NCI-H2107 treated with DMSO at 0.1 percent for 48 hours (cell line): ENCODE data around the gene WWOX.

Experiments
- DNase-seq: peaks from one replicate; lab custom pipeline; 2025; ENCODE audit not compliant: unreplicated experiment; lab: John Stamatoyannopoulos, UW

WWOX gene

DNA sequence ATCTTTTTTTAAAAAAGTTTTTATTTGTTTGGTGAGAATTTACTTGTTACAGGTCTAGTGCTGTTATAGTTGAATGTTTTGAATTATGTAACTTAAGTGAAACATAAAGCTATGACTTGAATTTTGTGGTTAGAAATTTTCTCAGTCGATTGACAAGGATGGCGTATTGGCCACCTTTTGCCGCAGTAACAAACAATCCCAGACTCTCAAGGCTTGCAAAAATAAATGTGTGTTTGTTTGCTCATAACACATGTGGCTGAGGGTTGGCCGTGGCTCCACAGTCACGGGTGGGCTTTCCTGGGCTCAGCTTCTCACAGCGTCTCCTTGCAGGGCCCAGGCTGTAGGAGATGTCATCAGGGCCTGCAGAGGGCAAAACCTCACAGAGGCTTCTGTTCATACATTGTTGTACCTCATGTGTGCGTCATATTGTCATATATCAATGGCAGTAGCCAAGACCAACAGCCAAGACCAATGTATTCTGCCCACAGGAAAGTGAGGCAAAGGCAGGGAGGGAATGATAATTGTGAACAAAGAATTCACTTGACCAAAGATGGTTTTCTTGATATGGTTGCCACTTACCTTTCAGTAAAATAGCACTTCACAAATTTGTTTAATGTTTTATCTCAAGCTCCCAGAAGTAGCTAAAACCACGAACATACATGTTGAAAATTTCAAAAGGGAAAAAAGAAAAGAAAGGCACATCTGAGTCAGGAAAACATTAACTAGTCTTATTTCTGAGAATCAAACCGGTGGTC lies 93.5 kb downstream of the WWOX start:
- no peak for DNase-seq

DNA sequence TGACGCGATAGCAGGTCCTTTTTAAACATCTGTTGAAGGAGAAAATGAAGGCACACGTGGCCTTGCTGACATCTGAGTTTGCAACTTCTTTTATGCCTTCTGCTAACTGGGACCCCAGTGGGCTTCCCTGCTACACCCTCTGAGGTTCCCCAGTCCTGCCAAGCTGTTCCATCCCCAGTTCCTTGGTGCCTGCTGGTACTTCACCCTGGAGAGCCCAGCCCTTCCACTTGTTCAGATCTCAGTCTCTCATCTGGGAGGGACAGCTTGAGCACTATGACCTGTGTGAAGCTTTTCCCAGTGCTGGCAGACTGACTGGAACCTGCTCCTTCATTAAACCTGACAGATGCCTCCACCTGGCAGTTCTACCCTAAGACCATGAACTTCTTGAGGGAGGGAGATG lies 95.5 kb downstream of the WWOX start:
- DNase-seq: no peak

DNA sequence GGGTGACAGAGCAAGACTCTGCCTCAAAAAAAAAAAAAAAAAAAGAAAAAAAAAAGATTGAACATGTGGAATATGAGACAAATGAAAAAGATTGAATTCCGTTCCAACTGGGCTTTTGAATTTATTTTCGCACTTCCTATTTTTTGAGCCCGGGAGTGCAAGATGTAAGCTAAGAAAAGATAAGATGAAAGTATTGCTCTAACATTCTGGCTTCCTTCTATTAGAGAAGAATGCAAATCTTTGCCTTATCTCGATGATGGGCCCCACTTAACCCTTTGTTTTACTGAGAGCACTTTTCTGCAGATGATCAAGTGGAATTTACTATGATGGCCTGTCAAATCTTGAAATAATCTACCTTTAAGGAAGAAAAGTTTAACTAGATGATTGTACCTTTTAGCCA lies 96.3 kb downstream of the WWOX start:
- DNase-seq: no peak

DNA sequence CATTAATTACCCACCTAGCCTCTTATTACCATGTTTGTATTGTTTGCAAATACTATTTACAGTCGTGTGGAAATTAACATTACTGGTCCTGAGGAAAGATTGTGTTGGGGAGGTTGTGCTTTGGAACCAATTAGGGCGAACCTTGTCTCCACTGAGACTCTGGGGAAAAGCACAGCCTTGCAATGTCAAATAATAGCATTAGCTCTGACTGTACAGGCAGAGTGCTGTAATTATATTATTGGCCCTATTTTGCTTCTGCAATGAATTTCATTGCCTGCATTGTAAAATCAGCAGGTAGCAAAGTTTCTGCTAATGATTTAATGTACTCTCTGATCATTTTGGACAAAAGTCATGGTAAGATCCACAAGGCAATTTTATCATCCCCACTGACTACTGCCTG lies 97.0 kb downstream of the WWOX start:
- peak; percentile 54 for DNase-seq

DNA sequence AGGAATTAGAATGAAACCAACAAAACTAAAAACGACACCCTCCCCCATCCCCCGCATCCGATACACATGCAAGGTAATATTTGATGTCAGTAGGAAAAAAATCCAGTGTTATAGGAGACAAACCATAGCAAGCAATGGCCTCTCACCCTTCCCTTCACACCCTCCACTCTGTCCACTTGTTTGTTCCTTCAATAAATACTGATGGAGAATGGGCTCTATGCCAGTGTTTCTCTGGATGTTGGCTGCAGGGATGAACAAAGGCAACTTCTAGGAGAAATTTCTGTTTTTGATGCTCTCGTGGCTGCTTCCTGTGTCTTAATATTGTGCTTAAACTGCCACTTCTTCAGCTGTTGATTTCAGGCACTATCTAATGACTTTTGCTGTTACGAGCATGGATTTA lies 98.8 kb downstream of the WWOX start:
- DNase-seq: no peak

DNA sequence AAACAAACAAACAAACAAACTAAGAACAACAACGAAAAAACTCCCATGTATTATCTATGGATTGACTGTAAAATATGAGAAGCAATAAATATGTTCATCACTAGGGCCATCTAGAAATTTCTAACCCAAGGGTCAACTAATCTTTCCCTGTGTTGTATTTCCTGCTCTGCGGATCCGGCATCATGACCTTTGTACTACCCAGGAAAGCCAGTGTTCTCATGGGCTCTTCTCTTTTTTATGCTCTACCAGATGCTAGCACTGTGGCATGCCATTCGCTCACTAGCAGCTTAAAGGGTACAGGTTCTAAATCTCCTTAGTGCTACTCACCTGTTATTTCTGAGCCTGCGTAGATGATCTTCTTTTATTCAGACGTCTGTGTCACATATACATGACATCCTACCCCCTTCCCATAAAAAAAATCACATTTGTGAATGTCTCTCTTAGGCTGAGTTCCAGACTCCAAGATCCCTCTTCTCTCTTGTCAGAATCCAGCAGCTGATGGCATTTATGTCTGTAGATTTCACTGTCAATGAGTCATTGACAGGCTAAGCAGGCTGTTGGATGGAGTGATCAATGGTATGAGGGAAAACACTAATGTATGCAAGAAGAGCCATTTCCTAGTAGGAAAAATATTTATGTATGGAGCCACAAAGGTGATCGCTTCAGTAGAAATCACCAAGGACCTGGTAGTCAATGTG lies 100.0 kb downstream of the WWOX start:
- no peak for DNase-seq

DNA sequence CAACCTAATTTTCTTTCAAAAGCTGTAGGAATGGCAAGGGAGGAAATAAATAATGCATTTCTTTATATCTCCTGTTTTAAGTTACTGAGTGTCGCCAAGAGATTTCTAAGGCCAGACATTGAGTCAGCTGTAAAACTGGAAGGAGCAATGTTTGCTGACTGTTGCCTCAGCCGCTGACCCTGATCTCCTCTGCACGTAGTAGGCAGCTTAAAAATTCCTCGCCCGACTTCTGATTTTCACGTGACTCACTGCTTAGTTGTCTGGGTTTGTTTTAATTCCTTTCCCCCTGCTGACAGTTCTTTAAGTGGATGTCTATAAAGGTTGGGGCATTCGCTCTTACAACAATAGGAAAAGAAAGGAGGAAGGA lies 100.6 kb downstream of the WWOX start:
- DNase-seq: no peak

DNA sequence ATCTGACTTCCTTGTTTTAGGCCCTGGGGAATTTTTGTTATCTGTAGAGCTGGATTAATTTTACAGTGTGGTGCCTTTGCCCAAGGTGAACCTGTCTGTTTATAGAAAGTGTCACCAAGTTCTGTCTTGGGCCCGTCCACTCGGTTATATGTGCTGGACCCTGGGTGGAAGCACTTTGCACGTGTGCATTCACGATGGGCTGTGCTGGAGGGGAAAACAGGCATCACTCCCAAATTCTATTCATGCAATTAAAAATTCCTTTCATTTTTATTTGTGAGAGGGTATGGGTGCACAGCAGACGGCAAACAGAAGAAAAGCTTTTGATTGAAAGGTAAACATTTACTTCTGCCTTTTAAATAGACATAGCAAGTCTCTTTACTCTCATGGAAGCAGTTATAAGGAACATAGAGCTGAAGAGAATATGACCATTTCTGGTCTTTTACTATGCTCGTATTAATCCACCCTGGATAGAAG lies 101.2 kb downstream of the WWOX start:
- DNase-seq: no peak

DNA sequence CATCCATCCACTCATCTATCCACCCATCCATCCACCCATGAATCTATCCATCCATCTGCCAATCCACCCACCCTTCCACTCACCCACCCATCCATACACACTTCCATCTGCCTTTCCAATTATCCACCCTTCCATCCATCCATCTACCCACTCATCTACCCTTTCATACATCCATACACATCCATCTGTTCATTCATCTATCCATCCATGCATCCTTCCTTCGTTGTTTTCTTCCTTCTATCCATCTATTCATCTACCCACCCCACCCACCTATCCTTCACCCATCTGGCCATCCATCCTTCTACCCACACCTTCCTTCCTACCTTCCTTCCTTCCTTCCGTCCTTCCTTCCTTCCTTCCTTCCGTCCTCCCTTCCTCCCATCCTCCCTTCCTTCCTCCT lies 106.1 kb downstream of the WWOX start:
- no peak for DNase-seq

DNA sequence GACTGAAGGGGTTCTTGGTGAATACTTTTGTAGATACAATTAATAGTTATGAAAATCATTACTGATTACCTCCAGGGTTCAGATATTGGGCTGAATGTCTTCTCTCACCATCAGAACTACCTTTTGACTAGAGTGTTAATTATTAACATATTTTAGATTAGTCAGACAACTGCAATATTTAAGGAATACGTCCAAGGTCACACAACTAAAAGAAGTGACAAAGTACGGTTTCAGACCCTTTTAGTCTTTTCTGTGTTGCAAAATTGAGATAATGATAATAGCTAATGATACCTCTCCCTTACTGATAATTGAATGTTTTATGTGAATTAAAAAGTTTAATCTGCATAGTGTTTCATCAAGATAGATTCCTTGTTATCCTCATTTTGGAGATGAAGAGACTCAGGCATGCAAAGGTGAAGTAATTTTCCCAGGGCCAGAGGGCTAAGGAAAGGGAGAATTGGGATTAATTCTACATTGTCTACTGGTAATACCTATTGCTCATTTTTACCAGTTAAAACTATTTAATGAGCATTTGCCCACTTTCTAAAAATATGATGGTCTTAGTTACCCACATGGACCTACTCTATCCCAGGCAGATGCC lies 107.3 kb downstream of the WWOX start:
- no peak for DNase-seq

DNA sequence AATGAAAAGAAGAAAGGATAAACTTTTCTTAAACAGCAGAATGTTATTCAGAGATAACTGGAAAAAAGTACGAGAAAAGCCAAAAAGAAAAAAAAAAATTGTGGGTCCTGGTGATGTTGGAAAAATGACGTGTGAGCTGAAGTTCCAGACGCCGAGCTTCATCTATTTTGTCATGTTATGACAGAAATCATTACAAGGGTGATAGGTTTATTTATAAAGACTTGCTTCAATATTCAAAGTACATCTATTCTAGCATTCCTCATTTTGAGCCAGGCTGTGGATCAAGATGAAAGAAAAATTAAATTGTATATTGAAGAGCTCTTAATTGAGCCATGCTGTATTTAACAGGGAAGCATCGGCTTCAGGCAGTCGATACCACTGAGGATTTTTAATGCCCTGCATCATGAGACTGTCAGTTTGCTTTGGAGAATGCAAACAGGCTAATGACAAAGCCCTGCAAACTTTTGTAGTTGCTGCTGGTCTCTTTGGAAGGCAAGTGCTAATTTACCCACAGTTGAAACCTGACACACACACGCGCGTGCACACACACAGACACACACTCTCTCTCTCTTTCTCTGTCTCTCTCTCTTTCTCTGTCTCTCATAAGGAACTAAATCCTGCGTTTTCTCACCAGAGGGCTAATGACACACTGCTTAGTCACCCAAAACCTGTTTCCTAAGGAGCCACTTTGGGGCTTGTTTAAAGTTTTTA lies 110.7 kb downstream of the WWOX start:
- no peak for DNase-seq

DNA sequence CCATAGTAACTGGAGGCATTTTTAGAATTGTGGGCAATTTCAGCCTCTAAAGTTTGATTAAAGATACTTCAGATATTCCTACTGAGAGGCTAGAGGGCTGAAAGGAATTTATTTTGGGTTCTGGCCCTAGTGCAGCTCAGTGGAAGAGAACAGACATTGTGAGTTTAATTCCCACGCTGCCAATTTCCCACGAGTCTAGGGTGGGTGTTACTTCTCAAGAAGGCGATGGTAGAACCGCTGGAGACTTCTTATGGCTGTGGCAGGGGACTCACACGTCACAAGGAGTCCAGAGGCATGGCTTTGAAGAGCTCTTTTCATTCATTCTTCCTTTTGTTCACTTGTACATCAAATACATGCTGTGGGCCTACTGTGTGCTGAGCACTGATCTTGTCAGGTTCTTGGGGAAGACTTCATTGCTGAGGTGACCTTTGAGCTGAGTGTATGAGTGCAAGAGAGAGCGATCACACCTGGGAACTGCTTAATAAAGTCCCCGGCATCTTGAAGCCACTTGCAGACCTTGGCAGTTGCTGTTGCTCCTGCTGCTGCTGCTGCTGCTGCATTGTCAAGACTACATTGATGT lies 111.7 kb downstream of the WWOX start:
- no peak for DNase-seq

DNA sequence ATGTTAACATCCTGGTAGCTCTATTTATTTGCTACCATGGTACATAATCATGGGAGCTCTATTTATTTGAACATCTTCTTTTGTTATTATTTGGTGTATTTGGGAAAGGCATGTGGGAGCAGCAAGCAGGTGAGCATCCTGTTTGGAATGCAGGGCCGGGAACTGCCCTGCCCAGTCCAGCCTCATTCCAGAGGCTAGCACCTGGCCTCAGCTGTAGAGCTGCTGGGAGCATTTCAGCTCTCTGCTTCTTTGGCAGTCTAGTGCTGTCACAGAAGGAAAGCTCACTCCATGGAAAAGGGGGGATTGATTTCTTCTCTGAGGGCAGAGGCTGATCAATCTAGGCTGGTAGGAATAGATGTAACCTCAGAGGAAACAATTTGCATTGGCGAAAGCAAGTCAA lies 112.5 kb downstream of the WWOX start:
- DNase-seq: no peak

DNA sequence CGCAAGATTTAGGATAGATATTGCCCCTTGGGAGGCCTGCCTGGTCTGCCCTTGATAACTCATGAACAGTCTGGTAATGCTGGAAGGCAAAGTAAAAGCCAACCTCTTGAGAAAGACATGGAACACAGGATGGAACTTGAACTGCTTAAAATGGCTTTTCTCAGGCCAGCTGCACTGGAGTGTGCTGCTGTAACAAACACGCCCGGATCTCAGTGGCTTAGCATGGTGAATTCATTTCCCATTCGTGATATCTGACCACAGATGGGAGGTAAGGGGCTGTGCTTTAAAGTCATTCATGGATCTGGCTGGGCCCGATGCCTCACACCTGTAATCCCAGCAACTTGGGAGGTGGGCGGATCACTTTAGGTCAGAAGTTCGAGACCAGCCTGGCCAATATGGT lies 113.2 kb downstream of the WWOX start:
- no peak for DNase-seq

DNA sequence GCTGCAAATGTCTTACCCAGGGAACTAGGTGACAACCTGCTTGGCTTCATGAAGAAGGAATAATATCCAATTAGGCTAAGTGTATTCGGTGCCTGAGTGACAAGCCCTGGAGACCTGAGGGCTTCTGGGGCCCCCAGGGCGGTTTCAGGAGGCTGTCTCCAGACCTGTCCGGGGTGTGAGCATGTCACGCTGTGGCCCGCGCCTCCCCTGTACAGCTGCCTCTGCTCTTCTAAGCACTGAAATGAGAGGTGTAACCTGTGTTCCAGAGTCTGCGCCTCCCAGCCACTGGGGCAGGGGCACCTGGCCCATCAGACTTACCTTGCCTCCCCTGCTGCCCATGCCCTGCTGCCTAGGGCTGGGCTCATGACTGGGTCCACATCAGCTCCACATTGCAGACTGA lies 114.3 kb downstream of the WWOX start:
- DNase-seq: no peak

DNA sequence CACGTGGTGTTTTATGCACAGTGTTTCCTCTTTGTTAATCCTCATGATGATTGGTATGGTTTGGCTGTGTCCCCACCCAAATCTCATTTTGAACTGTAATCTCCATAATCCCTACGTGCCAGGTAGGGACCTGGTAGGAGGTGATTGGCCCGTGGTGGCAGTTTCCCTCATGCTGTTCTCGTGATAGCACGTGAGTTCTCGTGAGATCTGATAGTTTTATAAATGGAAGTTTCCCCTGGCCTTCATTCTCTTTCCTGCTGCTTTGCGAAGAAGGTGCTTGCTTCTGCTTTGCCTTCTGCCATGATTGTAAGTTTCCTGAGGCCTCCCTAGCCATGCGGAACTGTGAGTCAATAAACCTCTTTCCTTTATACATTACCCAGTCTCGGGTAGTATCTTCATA lies 115.8 kb downstream of the WWOX start:
- no peak for DNase-seq

DNA sequence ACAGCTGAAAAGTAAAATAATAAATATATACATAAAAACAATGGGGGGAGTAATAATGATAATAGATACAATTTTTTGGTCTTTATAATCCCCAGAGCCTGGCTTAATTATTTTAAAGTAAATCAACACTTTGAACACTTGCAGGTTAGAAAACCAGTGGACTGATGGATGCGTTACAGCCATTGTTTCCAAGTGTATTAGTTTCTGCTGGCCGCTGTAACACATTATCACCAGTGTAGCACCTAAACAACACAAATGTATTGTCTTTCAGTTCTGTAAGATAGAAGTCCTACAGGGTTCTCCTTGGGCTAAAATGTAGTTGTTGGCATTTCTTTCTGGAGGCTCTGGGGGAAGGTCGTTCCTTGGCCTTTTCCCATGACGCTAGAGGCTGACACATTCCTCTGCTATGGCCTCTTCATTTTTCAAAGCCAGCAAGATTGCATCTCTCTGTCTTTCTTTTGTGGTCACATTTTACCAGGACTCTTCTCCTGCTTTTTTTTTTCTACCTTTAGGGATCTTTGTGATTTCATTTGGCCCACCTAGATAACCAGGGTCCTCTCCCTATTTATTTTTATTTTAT lies 116.8 kb downstream of the WWOX start:
- no peak for DNase-seq

DNA sequence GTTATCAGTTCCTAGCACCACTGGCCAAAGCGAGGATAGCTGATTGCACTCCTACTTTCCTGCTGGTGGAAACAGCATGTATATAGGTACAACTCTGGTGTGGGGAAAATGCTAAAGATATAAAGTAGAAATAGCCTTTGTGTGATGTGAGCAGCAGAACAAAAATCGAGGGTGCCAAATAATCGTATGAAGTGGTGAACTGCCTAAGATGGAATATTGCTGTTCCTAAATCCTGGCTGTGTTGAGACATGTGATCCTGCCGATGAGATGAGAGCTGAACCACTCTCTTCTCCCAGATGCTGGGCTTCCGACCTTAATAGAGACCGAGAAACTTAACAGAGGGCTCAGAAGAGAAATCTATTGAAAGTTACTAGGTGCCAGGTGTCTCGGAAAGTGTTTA lies 117.8 kb downstream of the WWOX start:
- no peak for DNase-seq

DNA sequence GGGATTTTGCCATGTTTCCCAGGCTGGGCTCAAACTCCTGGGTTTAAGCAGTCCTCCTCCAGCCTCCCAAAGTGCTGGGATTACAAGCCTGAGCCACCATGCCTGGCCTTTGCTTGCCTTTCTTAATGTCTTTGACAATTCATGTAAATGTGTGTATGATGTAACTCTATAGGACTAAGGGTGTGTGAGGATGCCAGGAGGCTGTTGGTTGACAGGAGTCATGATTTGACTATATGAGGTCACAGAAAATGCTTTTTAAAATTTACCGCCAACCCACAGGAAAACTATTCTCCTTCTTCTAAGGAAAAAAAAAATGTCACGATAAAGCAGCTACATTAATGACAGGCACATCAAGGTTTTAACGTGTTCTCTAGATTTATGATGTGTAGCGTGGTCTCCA lies 118.8 kb downstream of the WWOX start:
- DNase-seq: no peak

DNA sequence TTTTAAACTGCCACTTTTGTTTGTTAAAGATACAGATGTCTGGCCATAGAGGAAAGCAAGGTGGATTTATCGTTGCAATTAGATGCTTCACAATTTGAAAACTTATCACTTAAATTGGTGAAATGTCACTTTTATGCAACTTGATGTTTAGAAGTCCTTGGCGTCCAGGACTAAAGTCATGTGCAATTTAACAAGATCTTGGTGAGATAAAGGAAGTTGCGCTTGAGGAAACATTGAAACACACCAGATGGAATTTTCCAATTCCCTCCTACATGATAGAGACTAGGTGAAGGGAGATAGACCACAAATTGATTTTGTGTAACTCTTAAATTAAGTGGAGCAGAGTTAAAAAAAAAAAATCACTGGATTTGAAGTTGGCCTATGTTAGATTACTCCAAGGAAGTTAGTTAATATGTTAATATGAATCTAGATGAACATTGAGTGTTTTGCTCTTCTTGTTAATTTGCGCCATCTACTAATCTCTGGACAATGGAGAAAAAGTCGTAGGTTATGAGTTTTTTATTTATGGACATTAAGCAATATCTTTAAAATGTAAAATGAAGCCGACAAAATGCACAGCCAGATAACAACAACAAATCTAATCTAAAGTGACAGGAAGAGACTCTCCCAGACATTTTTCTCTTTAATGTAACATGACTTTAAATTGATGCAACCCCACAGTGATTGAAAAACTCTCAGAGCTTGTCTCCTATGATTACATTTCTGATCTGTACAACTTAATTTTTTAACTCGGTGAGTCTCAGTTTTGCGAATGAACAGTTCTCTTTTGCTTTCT lies 119.6 kb downstream of the WWOX start:
- no peak for DNase-seq
